Osteoblast (primary cell): ENCODE measurements around the gene CAMTA1. TPM values are rescaled to one million over a fixed set of nuclear protein-coding genes. Genes with fewer than 3 reads are reported as not detected.

Experiments used
- DNase-seq: peaks from one replicate; pipeline ENCODE4 v3.0.0; 2011; ENCODE audit warnings: low spot score, mixed read lengths; ENCODE audit not compliant: insufficient read length; ENCODE audit errors: missing footprints
- H2AFZ ChIP-seq: 2 replicates; pipeline ENCODE4 v1.6.0; 2011; ENCODE audit warnings: mild to moderate bottlenecking, low read length
- H3K27ac ChIP-seq: 2 replicates; pipeline ENCODE4 v1.5.1; 2011; ENCODE audit warnings: mild to moderate bottlenecking, low read depth, low read length, moderate library complexity
- H3K27me3 ChIP-seq: 2 replicates; pipeline ENCODE4 v1.6.0; 2012; ENCODE audit warnings: mild to moderate bottlenecking, control low read depth, inconsistent platforms, low read length, moderate library complexity; ENCODE audit not compliant: insufficient read depth
- H3K36me3 ChIP-seq: 2 replicates; pipeline ENCODE4 v1.5.1; 2011; ENCODE audit warnings: mild to moderate bottlenecking, low read length, control low read depth, moderate library complexity; ENCODE audit not compliant: insufficient read depth
- H3K4me1 ChIP-seq: 2 replicates; pipeline ENCODE4 v1.5.1; 2011; ENCODE audit warnings: mild to moderate bottlenecking, low read length, control low read depth, moderate library complexity; ENCODE audit not compliant: insufficient read depth
- H3K4me2 ChIP-seq: 2 replicates; pipeline ENCODE4 v1.6.0; 2011; ENCODE audit warnings: mild to moderate bottlenecking, low read length; ENCODE audit not compliant: insufficient read depth
- H3K4me3 ChIP-seq: fragments of 200-600 bp; sonication (generic); 3 replicates; pipeline ENCODE4 v1.5.1; 2012; ENCODE audit warnings: mild to moderate bottlenecking, low read length, inconsistent platforms; ENCODE audit not compliant: insufficient read depth
- H3K79me2 ChIP-seq: 2 replicates; pipeline ENCODE4 v1.6.0; 2012; ENCODE audit warnings: mild to moderate bottlenecking, low read length, control low read depth, inconsistent platforms; ENCODE audit not compliant: insufficient read depth
- H3K9me3 ChIP-seq: 2 replicates; pipeline ENCODE4 v1.5.1; 2011; ENCODE audit warnings: low read depth, low read length, control low read depth
- H4K20me1 ChIP-seq: 2 replicates; pipeline ENCODE4 v1.6.0; 2012; ENCODE audit warnings: mild to moderate bottlenecking, low read length, control low read depth; ENCODE audit not compliant: insufficient read depth
- CTCF ChIP-seq: IDR thresholded peaks from 2 replicates; pipeline ENCODE4 v1.5.1; 2011; ENCODE audit warnings: mild to moderate bottlenecking, low read depth, low read length, moderate library complexity; ENCODE audit errors: extremely low read depth
- total RNA-seq: library from RNA; depleted of rRNA; stranded (reverse); fragments of >200 nt; gene quantifications from 2 replicates; pipeline ENCODE4 v1.2.3, GENCODE V29; 2012

CAMTA1 gene
- total RNA-seq, 1 donor = 47.4 TPM

GRCh38 chr1:6795203-6795602 lies 9.9 kb downstream of the CAMTA1 start:
- H3K27me3 ChIP-seq = no peaks in the 10 kb centered on the region
- H3K27ac ChIP-seq = peak overlapping the region; percentile 80
- H4K20me1 ChIP-seq = peaks cover 6% of the 10 kb centered on the region
- no peak for TF ChIP-seq CTCF
- H3K4me3 ChIP-seq = no peak overlapping the region
- no peak overlapping the region for H2AFZ ChIP-seq
- no peaks in the 10 kb centered on the region for H3K36me3 ChIP-seq
- H3K4me2 ChIP-seq = no peak overlapping the region
- H3K9me3 ChIP-seq = no peaks in the 10 kb centered on the region
- DNase-seq = no peak
- peaks cover 11% of the 10 kb centered on the region for H3K4me1 ChIP-seq
- H3K79me2 ChIP-seq = peaks cover 65% of the 10 kb centered on the region

GRCh38 chr1:6795661-6796060 lies 10.4 kb downstream of the CAMTA1 start:
- TF ChIP-seq CTCF = no peak
- no peaks in the 10 kb centered on the region for H3K9me3 ChIP-seq
- DNase-seq = peak; percentile 65
- peaks cover 6% of the 10 kb centered on the region for H4K20me1 ChIP-seq
- no peak overlapping the region for H3K4me2 ChIP-seq
- H2AFZ ChIP-seq = no peak overlapping the region
- H3K4me3 ChIP-seq = no peak overlapping the region
- no peaks in the 10 kb centered on the region for H3K27me3 ChIP-seq
- peaks cover 62% of the 10 kb centered on the region for H3K79me2 ChIP-seq
- peak overlapping the region; percentile 80 for H3K27ac ChIP-seq
- H3K4me1 ChIP-seq = peaks cover 13% of the 10 kb centered on the region
- no peaks in the 10 kb centered on the region for H3K36me3 ChIP-seq

DNA sequence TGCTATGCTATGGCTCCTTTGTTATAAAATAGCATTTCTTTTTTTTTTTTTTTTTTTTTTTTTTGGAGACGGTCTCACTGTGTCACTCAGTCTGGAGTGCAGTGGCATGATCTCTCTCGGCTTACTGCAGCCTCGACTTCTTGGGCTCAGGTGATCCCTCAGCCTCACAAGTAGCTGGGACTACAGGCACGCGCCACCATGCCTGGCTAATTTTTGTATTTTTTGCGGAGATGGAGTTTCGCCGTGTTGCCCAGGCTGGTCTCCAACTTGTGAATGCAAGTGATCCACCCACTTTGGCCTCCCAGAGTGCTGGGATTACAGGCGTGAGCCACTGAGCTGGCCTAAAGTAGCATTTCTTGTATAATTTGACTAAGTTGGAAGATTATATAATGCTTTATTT lies 10.8 kb downstream of the CAMTA1 start:
- H3K36me3 ChIP-seq = no peaks in the 10 kb centered on the region
- no peak overlapping the region for H3K4me3 ChIP-seq
- H2AFZ ChIP-seq = no peak overlapping the region
- H3K27me3 ChIP-seq = no peaks in the 10 kb centered on the region
- H3K79me2 ChIP-seq = peaks cover 60% of the 10 kb centered on the region
- no peak for DNase-seq
- peaks cover 17% of the 10 kb centered on the region for H3K4me1 ChIP-seq
- no peak for TF ChIP-seq CTCF
- peaks cover 6% of the 10 kb centered on the region for H4K20me1 ChIP-seq
- peak overlapping the region; percentile 80 for H3K27ac ChIP-seq
- H3K4me2 ChIP-seq = no peak overlapping the region
- no peaks in the 10 kb centered on the region for H3K9me3 ChIP-seq

DNA sequence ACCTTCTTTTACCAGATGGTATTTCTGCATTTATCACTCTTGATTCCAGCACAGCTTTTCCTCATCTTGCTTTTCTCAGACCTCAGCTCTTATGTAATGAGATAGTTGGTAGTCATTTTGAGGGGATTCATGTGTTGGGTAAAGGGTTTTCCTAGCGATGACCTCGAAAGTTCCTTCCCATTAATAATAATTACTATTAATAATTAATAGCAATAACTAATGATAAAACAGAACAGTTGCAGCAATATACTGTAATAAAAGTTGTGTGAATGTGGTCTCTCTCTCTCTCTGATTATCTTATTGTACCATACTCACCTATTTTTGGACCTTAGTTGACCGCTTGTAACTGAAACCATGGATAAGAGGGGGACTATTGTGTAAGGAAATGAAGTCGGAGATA lies 14.2 kb downstream of the CAMTA1 start:
- no peaks in the 10 kb centered on the region for H3K27me3 ChIP-seq
- peaks cover 71% of the 10 kb centered on the region for H3K79me2 ChIP-seq
- H2AFZ ChIP-seq = no peak overlapping the region
- H3K36me3 ChIP-seq = no peaks in the 10 kb centered on the region
- H3K4me3 ChIP-seq = no peak overlapping the region
- H3K4me1 ChIP-seq = peaks cover 37% of the 10 kb centered on the region
- H3K27ac ChIP-seq = no peak overlapping the region
- peaks cover 5% of the 10 kb centered on the region for H4K20me1 ChIP-seq
- DNase-seq = peak; percentile 42
- no peak for TF ChIP-seq CTCF
- H3K9me3 ChIP-seq = no peaks in the 10 kb centered on the region
- H3K4me2 ChIP-seq = no peak overlapping the region
